H1 (cell line): ENCODE measurements around the gene COPZ1. TPM values are rescaled to one million over a fixed set of nuclear protein-coding genes. Genes with fewer than 3 reads are reported as not detected.

Source experiments
- CHD7 ChIP-seq: fragments of 300-600 bp; sonication (generic); IDR thresholded peaks from 2 replicates; pipeline ENCODE4 v1.7.1; 2012; ENCODE audit warnings: low read length, moderate library complexity, mild to moderate bottlenecking, inconsistent platforms; ENCODE audit not compliant: insufficient replicate concordance
- JUND ChIP-seq: IDR thresholded peaks from 2 replicates; pipeline ENCODE4 v1.6.1; 2011; ENCODE audit warnings: mild to moderate bottlenecking, improper control_type of control experiment, low read length
- polyA plus RNA-seq, 7 experiments: library from polyadenylated mRNA; depleted of rRNA in 3 of 7; stranded (reverse) in 5 of 7; unstranded in 2 of 7; fragments of >200 nt in 5 of 7; fragments of 200-250 nt in 2 of 7; gene quantifications; 1 replicate in 5 of 7; 2 replicates in 1 of 7; 4 replicates in 1 of 7; pipeline versions ENCODE4 v1.2.1 to v1.2.3, GENCODE V29; 2011 to 2013; ENCODE audit warnings: missing spikeins in 2 of 7, mixed read lengths in 2 of 7
- total RNA-seq: library from RNA; stranded (reverse); fragmentation: NEBNext Ultra II Directional; extraction: Animal tissue kit (Norgen Biotek cat#: 25700); gene quantifications from 2 replicates; pipeline ENCODE4 v1.2.1, GENCODE V29; 2021

COPZ1 gene
- total and polyA plus RNA-seq, 2 of the 8 experiments (the other 6 are each of a cell fraction or from before 2014, with no cell fraction given), result 103 to 133 TPM

- TF ChIP-seq CHD7, result no peak
- TF ChIP-seq JUND, result no peak
Observed at GRCh38 chr12:54383041-54383609, 58.2 kb downstream of the COPZ1 start (continued).
